ENCODE measurements around the gene ACOX2. TPM values are rescaled to one million over a fixed set of nuclear protein-coding genes. Genes with fewer than 3 reads are reported as not detected.

ACOX2 gene
- total and polyA plus RNA-seq, 2 of the 13 experiments (the other 11 are each of a cell fraction or from before 2014, with no cell fraction given), result 42.6 to 98.5 TPM

DNA sequence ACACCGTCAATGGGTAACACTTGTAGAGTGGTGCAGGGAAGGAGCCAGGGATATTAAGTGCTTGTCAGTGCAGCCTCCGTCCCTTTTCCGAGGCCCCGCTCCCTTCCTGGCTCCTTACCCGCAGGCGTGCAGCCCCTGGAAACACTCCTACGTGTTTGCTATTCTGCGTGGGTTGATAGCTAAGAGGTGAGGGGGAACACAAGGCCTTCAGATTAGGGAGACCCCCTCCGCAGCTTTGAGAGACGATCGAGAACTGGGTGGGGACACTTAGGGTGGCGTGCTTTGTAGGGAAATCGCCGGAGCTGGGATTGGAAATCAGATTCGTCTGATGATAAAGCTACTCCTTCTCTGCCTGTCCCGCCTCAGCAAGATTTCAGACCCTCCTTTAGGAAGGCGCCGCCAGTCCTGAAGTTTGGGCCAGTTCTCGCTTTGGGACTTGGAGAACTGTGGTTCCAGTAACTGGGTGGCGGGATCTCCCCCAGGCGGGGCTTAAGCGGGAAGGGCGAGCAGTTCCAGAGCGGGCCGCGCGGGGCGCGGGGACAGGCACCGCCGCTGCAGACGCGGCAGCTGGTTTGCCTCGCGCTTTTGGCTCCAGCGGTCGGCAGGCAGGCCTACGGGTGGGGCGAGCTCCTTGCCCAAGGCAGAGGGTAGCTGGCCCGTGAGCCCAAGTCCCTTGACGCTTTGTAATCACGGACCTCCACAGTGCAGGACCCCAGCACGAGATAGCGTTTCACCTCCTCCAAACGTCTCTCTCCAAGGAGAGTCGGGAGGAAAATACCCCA is 48.2 kb upstream of the ACOX2 start (continued):
- TF ChIP-seq, protein P1, sequence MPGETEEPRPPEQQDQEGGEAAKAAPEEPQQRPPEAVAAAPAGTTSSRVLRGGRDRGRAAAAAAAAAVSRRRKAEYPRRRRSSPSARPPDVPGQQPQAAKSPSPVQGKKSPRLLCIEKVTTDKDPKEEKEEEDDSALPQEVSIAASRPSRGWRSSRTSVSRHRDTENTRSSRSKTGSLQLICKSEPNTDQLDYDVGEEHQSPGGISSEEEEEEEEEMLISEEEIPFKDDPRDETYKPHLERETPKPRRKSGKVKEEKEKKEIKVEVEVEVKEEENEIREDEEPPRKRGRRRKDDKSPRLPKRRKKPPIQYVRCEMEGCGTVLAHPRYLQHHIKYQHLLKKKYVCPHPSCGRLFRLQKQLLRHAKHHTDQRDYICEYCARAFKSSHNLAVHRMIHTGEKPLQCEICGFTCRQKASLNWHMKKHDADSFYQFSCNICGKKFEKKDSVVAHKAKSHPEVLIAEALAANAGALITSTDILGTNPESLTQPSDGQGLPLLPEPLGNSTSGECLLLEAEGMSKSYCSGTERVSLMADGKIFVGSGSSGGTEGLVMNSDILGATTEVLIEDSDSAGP (CRISPR knock-in tag; IDR thresholded peaks at IDR 0.05; ENCODE audit: borderline replicate concordance), result peak; percentile 20; the same call in 1 of the 2 replicates
- TF ChIP-seq ZSCAN31 (CRISPR knock-in tag; IDR thresholded peaks at IDR 0.05; ENCODE audit: low read depth) (peak; percentile 46; the same call in 1 of the 2 replicates), ZNF136 (CRISPR knock-in tag; IDR thresholded peaks at IDR 0.05; ENCODE audit: low read depth) (no peak), RAD21 (CRISPR knock-in tag; IDR thresholded peaks at IDR 0.05) (peak; percentile 47; the same call in 1 of the 2 replicates), ZNF496 (CRISPR knock-in tag; IDR thresholded peaks at IDR 0.05; ENCODE audit: insufficient replicate concordance) (no peak), PAX8 (CRISPR knock-in tag; IDR thresholded peaks at IDR 0.05; ENCODE audit: borderline replicate concordance) (no peak), ZSCAN9 (CRISPR knock-in tag; IDR thresholded peaks at IDR 0.05; ENCODE audit: borderline replicate concordance) (no peak), HNRNPLL (IDR thresholded peaks at IDR 0.05; ENCODE audit: low read depth, low read length, poor library complexity, severe bottlenecking) (peak; percentile 50)
- TF ChIP-seq, protein P2, sequence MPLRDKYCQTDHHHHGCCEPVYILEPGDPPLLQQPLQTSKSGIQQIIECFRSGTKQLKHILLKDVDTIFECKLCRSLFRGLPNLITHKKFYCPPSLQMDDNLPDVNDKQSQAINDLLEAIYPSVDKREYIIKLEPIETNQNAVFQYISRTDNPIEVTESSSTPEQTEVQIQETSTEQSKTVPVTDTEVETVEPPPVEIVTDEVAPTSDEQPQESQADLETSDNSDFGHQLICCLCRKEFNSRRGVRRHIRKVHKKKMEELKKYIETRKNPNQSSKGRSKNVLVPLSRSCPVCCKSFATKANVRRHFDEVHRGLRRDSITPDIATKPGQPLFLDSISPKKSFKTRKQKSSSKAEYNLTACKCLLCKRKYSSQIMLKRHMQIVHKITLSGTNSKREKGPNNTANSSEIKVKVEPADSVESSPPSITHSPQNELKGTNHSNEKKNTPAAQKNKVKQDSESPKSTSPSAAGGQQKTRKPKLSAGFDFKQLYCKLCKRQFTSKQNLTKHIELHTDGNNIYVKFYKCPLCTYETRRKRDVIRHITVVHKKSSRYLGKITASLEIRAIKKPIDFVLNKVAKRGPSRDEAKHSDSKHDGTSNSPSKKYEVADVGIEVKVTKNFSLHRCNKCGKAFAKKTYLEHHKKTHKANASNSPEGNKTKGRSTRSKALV (CRISPR knock-in tag; IDR thresholded peaks at IDR 0.05), result peak; percentile 87
- TF ChIP-seq, protein P3, sequence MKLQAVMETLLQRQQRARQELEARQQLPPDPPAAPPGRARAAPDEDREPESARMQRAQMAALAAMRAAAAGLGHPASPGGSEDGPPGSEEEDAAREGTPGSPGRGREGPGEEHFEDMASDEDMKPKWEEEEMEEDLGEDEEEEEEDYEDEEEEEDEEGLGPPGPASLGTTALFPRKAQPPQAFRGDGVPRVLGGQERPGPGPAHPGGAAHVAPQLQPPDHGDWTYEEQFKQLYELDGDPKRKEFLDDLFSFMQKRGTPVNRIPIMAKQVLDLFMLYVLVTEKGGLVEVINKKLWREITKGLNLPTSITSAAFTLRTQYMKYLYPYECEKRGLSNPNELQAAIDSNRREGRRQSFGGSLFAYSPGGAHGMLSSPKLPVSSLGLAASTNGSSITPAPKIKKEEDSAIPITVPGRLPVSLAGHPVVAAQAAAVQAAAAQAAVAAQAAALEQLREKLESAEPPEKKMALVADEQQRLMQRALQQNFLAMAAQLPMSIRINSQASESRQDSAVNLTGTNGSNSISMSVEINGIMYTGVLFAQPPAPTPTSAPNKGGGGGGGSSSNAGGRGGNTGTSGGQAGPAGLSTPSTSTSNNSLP (IDR thresholded peaks at IDR 0.05; ENCODE audit: low read depth, low read length), result no peak
- TF ChIP-seq, protein P4, sequence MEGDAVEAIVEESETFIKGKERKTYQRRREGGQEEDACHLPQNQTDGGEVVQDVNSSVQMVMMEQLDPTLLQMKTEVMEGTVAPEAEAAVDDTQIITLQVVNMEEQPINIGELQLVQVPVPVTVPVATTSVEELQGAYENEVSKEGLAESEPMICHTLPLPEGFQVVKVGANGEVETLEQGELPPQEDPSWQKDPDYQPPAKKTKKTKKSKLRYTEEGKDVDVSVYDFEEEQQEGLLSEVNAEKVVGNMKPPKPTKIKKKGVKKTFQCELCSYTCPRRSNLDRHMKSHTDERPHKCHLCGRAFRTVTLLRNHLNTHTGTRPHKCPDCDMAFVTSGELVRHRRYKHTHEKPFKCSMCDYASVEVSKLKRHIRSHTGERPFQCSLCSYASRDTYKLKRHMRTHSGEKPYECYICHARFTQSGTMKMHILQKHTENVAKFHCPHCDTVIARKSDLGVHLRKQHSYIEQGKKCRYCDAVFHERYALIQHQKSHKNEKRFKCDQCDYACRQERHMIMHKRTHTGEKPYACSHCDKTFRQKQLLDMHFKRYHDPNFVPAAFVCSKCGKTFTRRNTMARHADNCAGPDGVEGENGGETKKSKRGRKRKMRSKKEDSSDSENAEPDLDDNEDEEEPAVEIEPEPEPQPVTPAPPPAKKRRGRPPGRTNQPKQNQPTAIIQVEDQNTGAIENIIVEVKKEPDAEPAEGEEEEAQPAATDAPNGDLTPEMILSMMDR (CRISPR knock-in tag; IDR thresholded peaks at IDR 0.05), result peak; percentile 68
- TF ChIP-seq, protein P5, sequence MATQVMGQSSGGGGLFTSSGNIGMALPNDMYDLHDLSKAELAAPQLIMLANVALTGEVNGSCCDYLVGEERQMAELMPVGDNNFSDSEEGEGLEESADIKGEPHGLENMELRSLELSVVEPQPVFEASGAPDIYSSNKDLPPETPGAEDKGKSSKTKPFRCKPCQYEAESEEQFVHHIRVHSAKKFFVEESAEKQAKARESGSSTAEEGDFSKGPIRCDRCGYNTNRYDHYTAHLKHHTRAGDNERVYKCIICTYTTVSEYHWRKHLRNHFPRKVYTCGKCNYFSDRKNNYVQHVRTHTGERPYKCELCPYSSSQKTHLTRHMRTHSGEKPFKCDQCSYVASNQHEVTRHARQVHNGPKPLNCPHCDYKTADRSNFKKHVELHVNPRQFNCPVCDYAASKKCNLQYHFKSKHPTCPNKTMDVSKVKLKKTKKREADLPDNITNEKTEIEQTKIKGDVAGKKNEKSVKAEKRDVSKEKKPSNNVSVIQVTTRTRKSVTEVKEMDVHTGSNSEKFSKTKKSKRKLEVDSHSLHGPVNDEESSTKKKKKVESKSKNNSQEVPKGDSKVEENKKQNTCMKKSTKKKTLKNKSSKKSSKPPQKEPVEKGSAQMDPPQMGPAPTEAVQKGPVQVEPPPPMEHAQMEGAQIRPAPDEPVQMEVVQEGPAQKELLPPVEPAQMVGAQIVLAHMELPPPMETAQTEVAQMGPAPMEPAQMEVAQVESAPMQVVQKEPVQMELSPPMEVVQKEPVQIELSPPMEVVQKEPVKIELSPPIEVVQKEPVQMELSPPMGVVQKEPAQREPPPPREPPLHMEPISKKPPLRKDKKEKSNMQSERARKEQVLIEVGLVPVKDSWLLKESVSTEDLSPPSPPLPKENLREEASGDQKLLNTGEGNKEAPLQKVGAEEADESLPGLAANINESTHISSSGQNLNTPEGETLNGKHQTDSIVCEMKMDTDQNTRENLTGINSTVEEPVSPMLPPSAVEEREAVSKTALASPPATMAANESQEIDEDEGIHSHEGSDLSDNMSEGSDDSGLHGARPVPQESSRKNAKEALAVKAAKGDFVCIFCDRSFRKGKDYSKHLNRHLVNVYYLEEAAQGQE (IDR thresholded peaks at IDR 0.05; ENCODE audit: borderline replicate concordance in 1 of 2, low read depth in 1 of 2, low read length in 2 of 2), result peak; percentile 5 to 63; a peak in 2 of 4 replicates
- TF ChIP-seq, protein P6, sequence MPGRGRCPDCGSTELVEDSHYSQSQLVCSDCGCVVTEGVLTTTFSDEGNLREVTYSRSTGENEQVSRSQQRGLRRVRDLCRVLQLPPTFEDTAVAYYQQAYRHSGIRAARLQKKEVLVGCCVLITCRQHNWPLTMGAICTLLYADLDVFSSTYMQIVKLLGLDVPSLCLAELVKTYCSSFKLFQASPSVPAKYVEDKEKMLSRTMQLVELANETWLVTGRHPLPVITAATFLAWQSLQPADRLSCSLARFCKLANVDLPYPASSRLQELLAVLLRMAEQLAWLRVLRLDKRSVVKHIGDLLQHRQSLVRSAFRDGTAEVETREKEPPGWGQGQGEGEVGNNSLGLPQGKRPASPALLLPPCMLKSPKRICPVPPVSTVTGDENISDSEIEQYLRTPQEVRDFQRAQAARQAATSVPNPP (CRISPR knock-in tag; IDR thresholded peaks at IDR 0.05), result no peak
